Mucosa of rectum (tissue), 2 donors: ENCODE measurements around the gene ARHGDIA.

ENCODE experiments used
- H3K27ac ChIP-seq, 2 donors: one replicate each; pipeline ENCODE4 v1.7.0; 2013; ENCODE audit warnings: inconsistent platforms in 2 of 2, low read depth in 2 of 2, low read length in 2 of 2
- H3K27me3 ChIP-seq, 2 donors: one replicate each; pipeline ENCODE4 v1.7.0; 2013; ENCODE audit warnings: low read length in 2 of 2; ENCODE audit not compliant: control insufficient read depth in 2 of 2, insufficient read depth in 2 of 2
- H3K36me3 ChIP-seq, 2 donors: one replicate each; pipeline ENCODE4 v1.7.0; 2013; ENCODE audit warnings: low read length in 2 of 2; ENCODE audit not compliant: control insufficient read depth in 2 of 2, insufficient read depth in 2 of 2
- H3K4me1 ChIP-seq, 2 donors: one replicate each; pipeline ENCODE4 v1.7.0; 2013; ENCODE audit warnings: low read length in 2 of 2, mild to moderate bottlenecking in 1 of 2; ENCODE audit not compliant: control insufficient read depth in 2 of 2, insufficient read depth in 2 of 2
- H3K4me3 ChIP-seq, 2 donors: one replicate each; pipeline ENCODE4 v1.7.0; 2013; ENCODE audit warnings: low read length in 2 of 2
- H3K9ac ChIP-seq, 2 donors: one replicate each; pipeline ENCODE4 v1.7.0; 2013; ENCODE audit warnings: low read length in 2 of 2, low read depth in 1 of 2, mild to moderate bottlenecking in 1 of 2
- H3K9me3 ChIP-seq, 2 donors: one replicate each; pipeline ENCODE4 v1.7.0; 2013; ENCODE audit warnings: low read length in 2 of 2; ENCODE audit not compliant: control insufficient read depth in 2 of 2
- donor health status: healthy.
- donor health status: Normal muscosa, but diverticular disease.

ARHGDIA gene

DNA sequence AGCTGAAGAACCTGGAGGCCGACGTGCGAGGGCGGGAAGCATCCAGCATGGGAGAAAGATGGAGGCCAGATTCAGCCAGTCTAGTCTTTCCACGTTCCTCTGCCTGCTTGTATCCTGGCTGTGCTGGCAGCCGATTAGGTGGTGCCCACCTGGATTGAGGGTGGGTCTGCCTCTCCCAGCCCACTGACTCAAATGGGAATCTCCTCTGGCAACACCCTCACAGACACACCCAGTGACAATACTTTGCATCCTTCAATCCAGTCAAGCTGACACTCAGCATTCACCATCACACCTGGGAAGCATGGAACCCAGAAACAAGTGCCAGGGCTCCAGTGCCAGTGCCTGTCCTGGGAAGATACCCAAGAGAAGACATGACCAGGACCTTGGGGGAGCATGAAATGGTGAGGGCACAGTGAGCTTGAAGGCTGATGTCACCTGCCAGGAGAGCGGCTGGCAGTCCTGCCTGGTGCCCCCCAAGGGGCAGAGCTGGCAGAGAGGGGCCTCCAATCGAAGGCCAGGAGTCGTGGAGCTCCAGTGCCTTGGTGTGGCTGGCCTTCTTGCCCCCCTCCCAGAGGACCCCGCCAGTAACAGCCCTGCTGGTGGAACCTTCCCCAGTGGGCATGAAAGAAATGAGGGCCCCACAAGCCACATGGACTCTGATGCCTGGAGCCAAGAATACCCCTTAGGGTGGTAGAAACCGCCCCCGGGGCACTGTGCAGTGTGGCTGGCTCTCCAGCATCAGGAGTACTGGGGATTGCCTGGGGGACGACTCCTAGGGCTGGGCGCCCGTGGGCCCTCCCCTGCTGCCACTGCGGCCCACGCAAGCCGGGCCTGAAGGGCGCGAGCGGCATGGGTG is 30.3 kb upstream of the ARHGDIA start:
- H3K9me3 ChIP-seq: no peaks in the 10 kb centered on the region
- H3K27me3 ChIP-seq: peaks cover 0 to 3% of the 10 kb centered on the region in 2 donors
- no peak overlapping the region for H3K4me3 ChIP-seq
- H3K27ac ChIP-seq: no peak overlapping the region
- peaks cover 0 to 3% of the 10 kb centered on the region in 2 donors for H3K4me1 ChIP-seq
- H3K9ac ChIP-seq: no peak overlapping the region
- peaks cover 16 to 32% of the 10 kb centered on the region in 2 donors for H3K36me3 ChIP-seq

DNA sequence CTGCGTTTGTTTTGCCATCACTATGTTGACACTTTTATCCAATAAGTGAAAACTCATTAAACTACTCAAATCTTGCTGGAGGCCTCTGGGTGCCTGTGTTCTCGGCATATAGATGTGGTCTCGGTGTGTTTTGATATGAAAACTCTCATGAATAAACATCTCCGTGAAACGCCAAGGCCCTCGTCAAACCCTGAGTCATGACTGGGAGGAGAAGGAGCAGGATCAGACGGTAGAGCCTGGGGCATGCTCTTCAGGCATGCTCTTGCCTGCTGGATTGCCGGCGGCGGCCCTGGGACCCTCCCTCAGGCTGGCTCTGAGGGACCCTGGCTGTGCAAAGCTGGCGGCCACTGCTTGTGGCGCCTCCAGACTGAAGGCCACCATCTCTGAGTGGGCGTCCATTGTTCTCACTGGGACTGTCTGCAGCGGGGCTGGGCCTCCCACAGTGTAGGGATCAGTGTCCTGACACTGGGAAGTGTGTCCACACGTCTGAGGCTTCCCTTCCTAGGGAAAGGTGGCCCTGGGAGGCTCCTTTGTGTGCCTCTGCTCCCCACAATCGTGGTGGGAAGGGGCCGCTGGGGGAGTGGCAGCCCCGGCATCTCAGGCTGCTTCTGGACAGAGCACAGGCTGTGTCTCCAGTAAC is 29.2 kb upstream of the ARHGDIA start:
- Histone ChIP-seq H3K27me3 (peaks cover 0 to 3% of the 10 kb centered on the region in 2 donors), H3K4me3 (no peak overlapping the region), H3K27ac (no peak overlapping the region), H3K4me1 (peaks cover 0 to 3% of the 10 kb centered on the region in 2 donors), H3K9me3 (no peaks in the 10 kb centered on the region), H3K9ac (no peak overlapping the region), H3K36me3 (peaks cover 16 to 32% of the 10 kb centered on the region in 2 donors)

DNA sequence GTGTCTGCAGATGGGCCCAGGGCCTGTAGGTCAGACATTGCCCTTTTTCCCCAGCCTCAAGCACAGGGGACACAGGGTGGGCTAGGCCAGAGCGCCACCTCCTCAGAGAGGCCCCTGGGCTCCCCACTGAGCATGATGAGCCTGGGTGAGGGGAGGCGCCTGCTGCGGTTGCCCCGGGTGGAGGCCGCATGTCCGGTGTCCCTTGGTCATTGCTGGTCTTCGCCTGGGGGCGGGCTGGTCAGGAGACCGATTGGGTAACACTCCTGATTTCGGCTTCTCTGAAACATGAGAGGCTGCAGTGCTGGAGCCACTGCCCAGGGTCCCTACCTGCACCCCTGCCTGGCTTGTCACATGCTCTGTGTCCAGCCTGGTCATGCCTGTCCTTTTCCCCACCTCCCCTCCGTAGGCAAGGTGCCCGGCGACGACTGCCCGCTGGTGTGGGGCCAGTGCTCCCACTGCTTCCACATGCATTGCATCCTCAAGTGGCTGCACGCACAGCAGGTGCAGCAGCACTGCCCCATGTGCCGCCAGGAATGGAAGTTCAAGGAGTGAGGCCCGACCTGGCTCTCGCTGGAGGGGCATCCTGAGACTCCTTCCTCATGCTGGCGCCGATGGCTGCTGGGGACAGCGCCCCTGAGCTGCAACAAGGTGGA is 28.5 kb upstream of the ARHGDIA start:
- no peak overlapping the region for H3K4me3 ChIP-seq
- no peak overlapping the region for H3K9ac ChIP-seq
- H3K27ac ChIP-seq: no peak overlapping the region
- H3K36me3 ChIP-seq: peaks cover 15 to 27% of the 10 kb centered on the region in 2 donors
- H3K4me1 ChIP-seq: peaks cover 0 to 3% of the 10 kb centered on the region in 2 donors
- peaks cover 0 to 3% of the 10 kb centered on the region in 2 donors for H3K27me3 ChIP-seq
- no peaks in the 10 kb centered on the region for H3K9me3 ChIP-seq

DNA sequence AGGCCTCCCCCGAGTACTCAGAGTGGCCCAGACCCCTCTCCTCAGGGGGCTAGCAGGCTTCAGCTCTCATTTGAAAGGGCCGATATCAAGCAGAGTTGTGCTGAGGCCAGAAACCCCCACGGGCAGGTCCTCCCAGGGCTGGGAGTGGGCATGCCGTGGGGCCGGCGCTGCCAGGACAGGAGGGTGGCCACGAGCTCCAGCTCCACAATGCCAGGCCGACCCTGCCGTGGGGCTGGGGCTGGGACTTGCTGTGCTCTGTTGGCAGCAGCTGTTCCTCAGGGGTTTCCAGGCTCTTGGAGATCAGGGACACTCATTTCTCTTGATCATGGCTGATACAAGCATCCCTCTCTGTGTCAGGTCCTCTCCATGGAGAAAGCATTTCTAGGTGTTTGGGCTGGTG is 27.7 kb upstream of the ARHGDIA start:
- Histone ChIP-seq H3K4me1 (peaks cover 0 to 3% of the 10 kb centered on the region in 2 donors), H3K9ac (no peak overlapping the region), H3K9me3 (no peaks in the 10 kb centered on the region), H3K4me3 (no peak overlapping the region), H3K27me3 (peaks cover 0 to 3% of the 10 kb centered on the region in 2 donors), H3K27ac (no peak overlapping the region), H3K36me3 (peaks cover 18 to 30% of the 10 kb centered on the region in 2 donors)

DNA sequence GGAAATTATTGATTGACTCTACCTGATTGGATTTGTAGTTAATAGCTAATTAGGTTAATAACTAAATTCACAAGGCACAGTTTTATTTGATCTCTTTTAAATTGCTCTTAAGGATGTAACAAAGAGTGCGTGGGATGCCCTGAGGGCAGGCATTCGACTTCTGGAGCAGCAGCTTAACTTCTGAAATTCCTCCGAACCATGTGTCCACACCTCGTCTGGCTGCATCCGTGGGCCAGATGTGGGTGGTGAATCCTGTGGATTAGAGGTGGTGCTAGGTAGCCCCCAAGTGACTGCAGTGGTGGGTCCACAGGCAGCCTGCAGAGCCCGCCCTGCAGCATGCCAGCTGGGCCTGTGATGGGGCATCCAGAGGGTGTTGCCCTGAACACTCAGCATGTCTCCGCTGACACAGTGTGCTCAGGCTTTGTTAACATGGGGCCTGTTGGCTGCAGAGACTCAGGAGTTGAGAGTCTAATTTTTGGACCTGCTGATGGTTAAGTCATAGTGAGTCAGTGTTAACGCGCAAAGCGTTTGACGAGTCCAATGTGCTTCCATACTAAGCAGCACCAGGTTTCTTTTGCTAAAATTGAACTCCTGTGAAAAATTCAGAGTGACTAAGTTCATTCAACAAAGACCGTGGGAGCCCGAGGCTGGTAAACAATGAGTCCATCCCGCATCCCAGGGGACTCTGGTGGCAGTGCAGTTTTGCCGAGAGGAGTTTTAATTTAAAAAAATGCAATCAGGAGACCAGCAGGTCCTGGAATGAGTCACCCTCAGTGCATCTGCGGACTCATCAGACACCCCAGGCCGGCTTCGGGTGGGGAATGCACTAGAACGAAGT is 27.1 kb upstream of the ARHGDIA start:
- Histone ChIP-seq H3K4me1 (peaks cover 0 to 3% of the 10 kb centered on the region in 2 donors), H3K27me3 (peaks cover 0 to 3% of the 10 kb centered on the region in 2 donors), H3K36me3 (peaks cover 18 to 30% of the 10 kb centered on the region in 2 donors), H3K9me3 (no peaks in the 10 kb centered on the region), H3K9ac (no peak overlapping the region), H3K4me3 (no peak overlapping the region), H3K27ac (no peak overlapping the region)

DNA sequence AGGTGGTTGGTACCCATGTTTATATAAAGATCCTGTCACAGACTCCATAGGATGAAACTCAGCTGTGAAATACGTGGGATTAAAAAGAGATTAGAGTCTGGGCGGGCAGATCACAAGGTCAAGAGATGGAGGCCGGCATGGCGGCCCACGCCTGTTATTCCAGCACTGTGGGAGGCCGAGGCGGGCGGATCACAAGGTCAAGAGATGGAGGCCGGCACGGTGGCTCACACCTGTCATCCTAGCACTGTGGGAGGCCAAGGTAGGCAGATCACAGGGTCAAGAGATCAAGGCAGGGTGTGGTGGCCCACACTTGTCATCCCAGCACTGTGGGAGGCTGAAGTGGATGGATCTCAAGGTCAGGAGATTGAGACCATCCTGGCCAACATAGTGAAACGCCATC is 24.3 kb upstream of the ARHGDIA start:
- H3K9me3 ChIP-seq: no peaks in the 10 kb centered on the region
- no peak overlapping the region for H3K27ac ChIP-seq
- H3K9ac ChIP-seq: no peak overlapping the region
- peaks cover 4 to 9% of the 10 kb centered on the region in 2 donors for H3K4me1 ChIP-seq
- no peaks in the 10 kb centered on the region for H3K27me3 ChIP-seq
- H3K4me3 ChIP-seq: no peak overlapping the region
- peaks cover 17 to 29% of the 10 kb centered on the region in 2 donors for H3K36me3 ChIP-seq

DNA sequence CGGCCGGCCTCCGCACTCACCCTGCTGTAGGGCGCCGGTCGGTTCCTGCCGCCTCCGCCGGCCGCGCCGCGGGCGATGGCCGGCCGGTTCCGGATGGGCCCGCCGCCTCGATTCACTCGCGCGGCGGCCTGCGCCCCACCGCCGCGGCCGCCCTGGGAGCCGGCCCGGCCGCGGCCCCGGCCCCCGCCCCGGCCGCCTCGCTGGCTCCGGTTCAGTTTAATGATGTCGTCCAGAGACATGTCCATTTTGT is 20.1 kb upstream of the ARHGDIA start:
- peaks cover 38 to 43% of the 10 kb centered on the region in 2 donors for H3K36me3 ChIP-seq
- peak overlapping the region in 1 of 2 donors; percentile 75 for H3K4me3 ChIP-seq

DNA sequence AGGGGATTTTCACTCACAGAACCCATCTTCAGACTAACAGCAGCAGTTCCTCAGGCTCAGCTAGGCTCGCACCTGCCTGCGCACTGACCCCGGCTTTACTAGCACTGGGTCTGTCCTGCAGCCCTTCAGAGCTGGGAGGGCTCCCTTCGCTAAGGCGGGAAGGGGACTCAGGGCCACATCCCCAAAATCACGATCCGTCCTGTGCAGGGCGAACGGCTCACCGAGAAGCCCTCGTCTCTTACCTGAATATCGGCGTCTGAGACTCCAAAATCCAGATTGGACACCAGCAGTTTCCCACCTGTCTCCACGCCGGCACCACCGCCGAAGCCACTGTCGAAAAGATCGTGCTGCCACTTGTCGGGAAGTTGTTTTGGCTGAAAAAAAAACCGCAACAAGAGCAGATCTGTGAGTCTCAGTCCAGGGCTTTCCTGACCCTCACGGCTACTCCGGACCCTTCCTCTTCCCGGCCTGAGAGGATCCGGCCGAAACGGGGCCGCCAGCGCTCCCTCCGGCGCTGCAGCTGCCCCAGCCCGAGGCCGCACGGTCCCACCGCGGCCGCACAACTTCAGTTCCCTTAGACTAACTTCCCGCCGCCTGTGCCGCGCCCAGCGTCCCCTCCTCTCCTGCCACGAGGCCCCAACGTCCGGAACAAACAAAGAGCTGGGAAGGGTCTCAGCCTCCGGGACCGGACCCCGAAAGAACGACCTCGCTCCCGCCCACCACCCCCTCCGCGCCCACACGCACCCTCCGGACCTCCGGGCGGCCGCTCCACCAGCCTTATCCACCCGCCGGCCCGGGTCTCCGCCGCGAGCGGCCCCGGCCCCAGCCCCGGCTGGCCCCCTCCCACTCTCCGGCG is 19.5 kb upstream of the ARHGDIA start:
- Histone ChIP-seq H3K9me3 (no peaks in the 10 kb centered on the region), H3K9ac (peak overlapping the region; percentile 71 to 83), H3K27me3 (no peaks in the 10 kb centered on the region), H3K4me3 (peak overlapping the region; percentile 75 to 85), H3K36me3 (peaks cover 42 to 47% of the 10 kb centered on the region in 2 donors), H3K4me1 (peaks cover 12 to 13% of the 10 kb centered on the region in 2 donors), H3K27ac (peak overlapping the region; percentile 15 to 94)

More for the DNA sequence above, 20.1 kb upstream of the ARHGDIA start:
- Histone ChIP-seq H3K27me3 (no peaks in the 10 kb centered on the region), H3K9me3 (no peaks in the 10 kb centered on the region), H3K9ac (peak overlapping the region in 1 of 2 donors; percentile 71), H3K4me1 (peaks cover 12 to 13% of the 10 kb centered on the region in 2 donors), H3K27ac (peak overlapping the region; percentile 15 to 94)

DNA sequence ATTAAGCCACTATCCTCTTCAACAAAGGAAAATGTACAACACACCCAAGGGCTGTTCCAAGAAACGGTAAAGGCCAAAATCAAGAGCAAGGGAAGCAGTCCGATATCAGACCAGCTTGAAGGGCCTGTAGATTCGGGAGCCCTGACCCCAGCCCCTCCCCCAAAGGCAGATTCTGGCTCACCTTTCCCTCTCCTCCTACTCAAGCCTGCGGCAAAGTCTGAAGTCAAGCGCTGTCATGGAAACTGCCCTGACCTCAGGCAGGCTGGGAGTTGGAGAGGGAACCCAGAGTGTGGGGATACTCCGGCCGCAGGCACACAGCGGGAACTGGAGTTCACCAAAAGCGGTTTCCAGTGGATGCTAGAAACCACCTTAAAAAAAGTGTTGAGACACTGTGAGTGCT is 18.5 kb upstream of the ARHGDIA start:
- no peak overlapping the region for H3K27ac ChIP-seq
- H3K36me3 ChIP-seq: peaks cover 49 to 52% of the 10 kb centered on the region in 2 donors
- no peaks in the 10 kb centered on the region for H3K9me3 ChIP-seq
- H3K4me1 ChIP-seq: peaks cover 12 to 13% of the 10 kb centered on the region in 2 donors
- H3K27me3 ChIP-seq: no peaks in the 10 kb centered on the region
- H3K4me3 ChIP-seq: no peak overlapping the region
- H3K9ac ChIP-seq: no peak overlapping the region
